GM23338 (cell line): ENCODE measurements around the gene AZIN2.

Source experiments
- CTCF ChIP-seq, 2 experiments: fragments of 200-600 bp in 1 of 2; sonication (generic) in 1 of 2; conservative IDR thresholded peaks; 2 replicates each; pipeline versions ENCODE4 v1.5.1 to v1.6.1; 2016 to 2017; ENCODE audit warnings: antibody characterized with exemption in 2 of 2, low read depth in 2 of 2, mild to moderate bottlenecking in 2 of 2, moderate library complexity in 1 of 2
- EZH2 ChIP-seq: fragments of 200-600 bp; sonication (generic); IDR thresholded peaks from one replicate; pipeline ENCODE4 v1.8.0; 2017; ENCODE audit warnings: antibody characterized with exemption, mild to moderate bottlenecking, low read depth; ENCODE audit not compliant: unreplicated experiment
- EZH2phosphoT487 ChIP-seq: fragments of 200-600 bp; sonication (generic); IDR thresholded peaks from one replicate; pipeline ENCODE4 v1.8.1; 2018; ENCODE audit warnings: antibody characterized with exemption; ENCODE audit not compliant: unreplicated experiment
- JUNB ChIP-seq: IDR thresholded peaks from one replicate; pipeline ENCODE4 v1.6.1; 2016; ENCODE audit warnings: antibody characterized with exemption; ENCODE audit not compliant: unreplicated experiment

GRCh38 chr1:33047839-33048305 lies 33.1 kb upstream of the AZIN2 start:
- TF ChIP-seq EZH2phosphoT487 (no peak), CTCF (conservative IDR thresholded peaks at IDR 0.05; ENCODE audit: low read depth in 2 of 2) (no peak), JUNB (no peak), EZH2 (no peak)
